ENCODE measurements around the gene RAMACL. TPM values are rescaled to one million over a fixed set of nuclear protein-coding genes. Genes with fewer than 3 reads are reported as not detected.

Gene RAMACL
- total RNA-seq, 2 donors from 2014 or later = 4.6 to 4.7 TPM

DNA sequence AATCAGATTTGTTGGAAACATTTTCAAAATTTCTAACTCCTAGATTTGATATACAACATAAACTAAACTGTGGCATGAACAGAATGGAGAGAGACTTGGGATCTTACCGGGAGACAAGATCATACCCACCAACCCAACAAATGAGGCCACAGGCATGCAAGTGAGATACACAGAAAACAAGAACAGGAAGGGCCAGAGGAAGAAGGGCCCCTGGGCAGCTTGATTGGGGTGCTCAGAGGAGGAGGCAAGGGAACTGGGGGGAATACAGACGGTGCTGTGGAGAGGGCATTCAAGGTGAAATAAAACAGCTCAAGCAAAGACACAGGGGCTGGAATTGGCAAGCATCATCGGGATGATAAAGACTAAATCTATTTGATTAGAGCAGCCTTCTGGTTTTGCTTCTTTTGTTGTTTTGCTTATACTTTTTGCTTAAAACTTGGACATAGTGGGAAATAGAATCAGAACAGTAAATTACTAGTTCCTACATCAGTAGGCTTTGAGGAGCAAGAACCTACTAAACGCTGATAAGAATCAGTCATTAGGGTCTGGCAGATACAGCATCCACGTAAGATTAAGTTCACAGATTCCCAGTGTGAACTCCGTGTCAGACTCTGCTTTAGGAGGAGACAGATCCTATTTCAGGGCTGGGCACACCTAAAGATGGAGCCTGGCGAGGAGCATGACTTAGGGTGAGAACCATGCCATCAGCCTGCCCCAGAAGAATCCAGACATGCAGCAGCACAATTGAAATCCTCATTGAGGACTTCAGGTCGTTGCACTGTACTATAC lies 3.5 kb upstream of the RAMACL start:
- H3K27me3 ChIP-seq (replicated peaks; ENCODE audit: insufficient read depth) = no peaks in the 10 kb centered on the region
- TF ChIP-seq, protein P1, sequence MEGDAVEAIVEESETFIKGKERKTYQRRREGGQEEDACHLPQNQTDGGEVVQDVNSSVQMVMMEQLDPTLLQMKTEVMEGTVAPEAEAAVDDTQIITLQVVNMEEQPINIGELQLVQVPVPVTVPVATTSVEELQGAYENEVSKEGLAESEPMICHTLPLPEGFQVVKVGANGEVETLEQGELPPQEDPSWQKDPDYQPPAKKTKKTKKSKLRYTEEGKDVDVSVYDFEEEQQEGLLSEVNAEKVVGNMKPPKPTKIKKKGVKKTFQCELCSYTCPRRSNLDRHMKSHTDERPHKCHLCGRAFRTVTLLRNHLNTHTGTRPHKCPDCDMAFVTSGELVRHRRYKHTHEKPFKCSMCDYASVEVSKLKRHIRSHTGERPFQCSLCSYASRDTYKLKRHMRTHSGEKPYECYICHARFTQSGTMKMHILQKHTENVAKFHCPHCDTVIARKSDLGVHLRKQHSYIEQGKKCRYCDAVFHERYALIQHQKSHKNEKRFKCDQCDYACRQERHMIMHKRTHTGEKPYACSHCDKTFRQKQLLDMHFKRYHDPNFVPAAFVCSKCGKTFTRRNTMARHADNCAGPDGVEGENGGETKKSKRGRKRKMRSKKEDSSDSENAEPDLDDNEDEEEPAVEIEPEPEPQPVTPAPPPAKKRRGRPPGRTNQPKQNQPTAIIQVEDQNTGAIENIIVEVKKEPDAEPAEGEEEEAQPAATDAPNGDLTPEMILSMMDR (IDR thresholded peaks at IDR 0.05) = no peak
- peaks cover 4 to 11% of the 10 kb centered on the region in 2 donors for H3K4me1 ChIP-seq (ENCODE audit: control insufficient read depth in 1 of 2, low read depth in 2 of 2)
- no peak overlapping the region for H3K4me3 ChIP-seq
- DNase-seq (ENCODE audit: low spot score) (no peak), ATAC-seq (ENCODE audit: insufficient number of reproducible peaks, low FRiP score, low read depth) (no peak)
- H3K27ac ChIP-seq = no peak overlapping the region
- H3K9me3 ChIP-seq = no peaks in the 10 kb centered on the region
- no peaks in the 10 kb centered on the region for H3K36me3 ChIP-seq

GRCh38 chr6:166589337-166589731 lies 2.9 kb upstream of the RAMACL start:
- Histone ChIP-seq H3K27ac (no peak overlapping the region), H3K27me3 (replicated peaks; ENCODE audit: insufficient read depth) (no peaks in the 10 kb centered on the region), H3K9me3 (no peaks in the 10 kb centered on the region), H3K4me1 (ENCODE audit: control insufficient read depth in 1 of 2, low read depth in 2 of 2) (peaks cover 4 to 11% of the 10 kb centered on the region in 2 donors), H3K36me3 (no peaks in the 10 kb centered on the region), H3K4me3 (no peak overlapping the region)
- DNase-seq (ENCODE audit: low spot score) (no peak), ATAC-seq (ENCODE audit: insufficient number of reproducible peaks, low FRiP score, low read depth) (no peak)
- TF ChIP-seq, protein P1 (IDR thresholded peaks at IDR 0.05) = no peak

DNA sequence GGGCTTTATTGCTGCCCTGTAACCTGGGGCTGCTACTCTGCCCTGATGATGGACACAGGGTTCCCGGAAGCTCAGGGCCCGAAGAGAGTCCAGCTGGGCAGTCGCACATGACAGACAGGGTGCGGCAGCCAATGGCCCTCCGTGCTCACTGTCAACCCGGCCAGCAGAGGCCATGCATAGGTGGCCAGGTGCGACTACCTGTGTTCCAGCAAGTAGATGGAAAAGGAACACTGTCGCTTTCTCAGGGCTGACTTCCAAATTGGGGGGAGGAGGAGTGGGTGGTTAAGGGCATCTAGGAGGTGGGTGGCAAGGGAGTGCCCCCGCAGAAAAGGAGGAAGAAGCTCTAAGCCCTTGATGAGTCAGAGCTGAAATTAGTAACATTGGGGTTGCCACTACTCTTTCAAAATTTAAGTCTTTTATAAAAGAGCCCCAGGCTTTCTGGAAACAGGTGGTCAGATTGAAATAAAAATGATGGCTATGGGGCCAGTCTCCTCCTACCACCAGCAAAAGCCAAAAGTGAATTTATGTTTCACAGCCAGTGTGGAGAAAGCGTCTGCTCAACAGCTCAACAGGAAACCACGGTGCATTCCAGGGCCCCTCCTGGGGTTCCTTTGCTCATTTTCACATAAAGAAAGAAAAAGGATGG lies 2.3 kb upstream of the RAMACL start:
- no peak for DNase-seq (ENCODE audit: low spot score)
- ATAC-seq (ENCODE audit: insufficient number of reproducible peaks, low FRiP score, low read depth) = no peak
- no peaks in the 10 kb centered on the region for H3K27me3 ChIP-seq (replicated peaks; ENCODE audit: insufficient read depth)

GRCh38 chr6:166587631-166588413 lies 1.3 kb upstream of the RAMACL start:
- DNase-seq (ENCODE audit: low spot score) (no peak), ATAC-seq (ENCODE audit: insufficient number of reproducible peaks, low FRiP score, low read depth) (no peak)
- H3K9me3 ChIP-seq = no peaks in the 10 kb centered on the region
- peaks cover 4 to 11% of the 10 kb centered on the region in 2 donors for H3K4me1 ChIP-seq (ENCODE audit: control insufficient read depth in 1 of 2, low read depth in 2 of 2)
- H3K4me3 ChIP-seq = no peak overlapping the region
- TF ChIP-seq, protein P1 (IDR thresholded peaks at IDR 0.05) = no peak
- H3K27me3 ChIP-seq (replicated peaks; ENCODE audit: insufficient read depth) = no peaks in the 10 kb centered on the region
- H3K27ac ChIP-seq = no peak overlapping the region
- H3K36me3 ChIP-seq = no peaks in the 10 kb centered on the region

More for the DNA sequence above, 2.3 kb upstream of the RAMACL start:
- H3K27ac ChIP-seq = no peak overlapping the region
- peaks cover 4 to 11% of the 10 kb centered on the region in 2 donors for H3K4me1 ChIP-seq (ENCODE audit: control insufficient read depth in 1 of 2, low read depth in 2 of 2)
- H3K9me3 ChIP-seq = no peaks in the 10 kb centered on the region
- no peak overlapping the region for H3K4me3 ChIP-seq
- H3K36me3 ChIP-seq = no peaks in the 10 kb centered on the region
- TF ChIP-seq, protein P1 (IDR thresholded peaks at IDR 0.05) = no peak

All from thoracic aorta (tissue), 2 donors.